Breast epithelium (tissue), 3 donors: Measurements from ENCODE around the gene HASPIN.

Experiments used
- CTCF ChIP-seq, 3 donors: fragments of 450-650 bp; IDR thresholded peaks; one replicate each; pipeline ENCODE4 v1.5.1; 2016 to 2017; ENCODE audit warnings: antibody characterized with exemption in 3 of 3, mild to moderate bottlenecking in 3 of 3, moderate library complexity in 3 of 3
- POLR2AphosphoS5 ChIP-seq, 3 donors: sonication (generic); formaldehyde crosslinking; IDR thresholded peaks; one replicate each; pipeline ENCODE4 v1.6.1; 2017; ENCODE audit warnings: antibody characterized with exemption in 3 of 3

- TF ChIP-seq CTCF (IDR thresholded peaks at IDR 0.05) = no peak
- TF ChIP-seq POLR2AphosphoS5 (IDR thresholded peaks at IDR 0.05) = no peak
Measured at GRCh38 chr17:3740611-3741073, 16.9 kb downstream of the HASPIN start.
